GM19452 (cell line): Measurements from ENCODE around the gene PRH2.

ENCODE experiments used
- ATAC-seq: cut with Tn5 transposase; IDR thresholded peaks from one replicate; pipeline ENCODE4 v1.9.1; 2021; ENCODE audit not compliant: unreplicated experiment

Gene PRH2

GRCh38 chr12:10928746-10929286 lies at the start of gene PRH2:
Gene PRH2 (plus strand): TSS chr12:10929236. CDS start chr12:10929274, 38 bp downstream.
- ATAC-seq: no peak

GRCh38 chr12:10884086-10884725 lies 44.8 kb upstream of the PRH2 start, which contains the start of gene PRH1:
Gene PRH1 (minus strand): TSS chr12:10884255. CDS start chr12:10884217, 38 bp downstream.
- ATAC-seq: no peak

GRCh38 chr12:10889226-10889625 lies 39.8 kb upstream of the PRH2 start:
- ATAC-seq: no peak

- no peak for ATAC-seq
Measured at GRCh38 chr12:10891937-10892336, 37.1 kb upstream of the PRH2 start.

GRCh38 chr12:10896854-10897253 lies 32.2 kb upstream of the PRH2 start:
- ATAC-seq: no peak

- no peak for ATAC-seq
Measured at GRCh38 chr12:10900530-10900929, 28.5 kb upstream of the PRH2 start.

- no peak for ATAC-seq
Measured at GRCh38 chr12:10900972-10901371, 28.1 kb upstream of the PRH2 start.

GRCh38 chr12:10901427-10901826 lies 27.6 kb upstream of the PRH2 start:
- ATAC-seq: no peak

- no peak for ATAC-seq
Measured at GRCh38 chr12:10904686-10905085, 24.4 kb upstream of the PRH2 start.

GRCh38 chr12:10909462-10909861 lies 19.6 kb upstream of the PRH2 start, which contains the start of gene TAS2R13:
Gene TAS2R13 (minus strand): TSS chr12:10909562. CDS start chr12:10909298, 264 bp downstream.
- ATAC-seq: no peak

GRCh38 chr12:10910380-10910779 lies 18.7 kb upstream of the PRH2 start:
- no peak for ATAC-seq

GRCh38 chr12:10919809-10920208 lies 9.2 kb upstream of the PRH2 start:
- ATAC-seq: no peak

GRCh38 chr12:10926269-10926668 lies 2.8 kb upstream of the PRH2 start:
- no peak for ATAC-seq

GRCh38 chr12:10936506-10936905 lies 7.5 kb downstream of the PRH2 start:
- no peak for ATAC-seq

GRCh38 chr12:10939163-10939562 lies 10.1 kb downstream of the PRH2 start, which contains the start of gene TAS2R14:
Gene TAS2R14 (minus strand): TSS chr12:10939263. CDS start chr12:10939207, 56 bp downstream.
- no peak for ATAC-seq

GRCh38 chr12:10940389-10940788 lies 11.4 kb downstream of the PRH2 start:
- no peak for ATAC-seq

- no peak for ATAC-seq
Measured at GRCh38 chr12:10941369-10941768, 12.3 kb downstream of the PRH2 start.

- no peak for ATAC-seq
Measured at GRCh38 chr12:10941916-10942607, 13.0 kb downstream of the PRH2 start.

GRCh38 chr12:10943167-10943566 lies 14.1 kb downstream of the PRH2 start:
- no peak for ATAC-seq

GRCh38 chr12:10952645-10953044 lies 23.6 kb downstream of the PRH2 start:
- no peak for ATAC-seq

- no peak for ATAC-seq
Measured at GRCh38 chr12:10956085-10956484, 27.0 kb downstream of the PRH2 start.

GRCh38 chr12:10957741-10958140 lies 28.7 kb downstream of the PRH2 start:
- ATAC-seq: no peak
